Mesothelial cell of epicardium (in vitro differentiated cells): Measurements from ENCODE around the gene SERPINB12. TPM values are rescaled to one million over a fixed set of nuclear protein-coding genes. Genes with fewer than 3 reads are reported as not detected.

Experiments
- DNase-seq, 2 experiments: peaks; one replicate each; pipeline ENCODE4 v3.0.0; 2021; ENCODE audit warnings: low spot score in 2 of 2; ENCODE audit not compliant: unreplicated experiment in 2 of 2
- H3K27ac Mint-ChIP-seq: 2 replicates; pipeline ENCODE4 v1.8.0; 2021; ENCODE audit warnings: mixed read lengths
- H3K27me3 Mint-ChIP-seq: 2 replicates; pipeline ENCODE4 v1.8.0; 2021; ENCODE audit warnings: low read depth, mixed read lengths
- H3K36me3 Mint-ChIP-seq: 2 replicates; pipeline ENCODE4 v1.8.0; 2021; ENCODE audit warnings: mixed read lengths
- H3K4me1 Mint-ChIP-seq: 2 replicates; pipeline ENCODE4 v1.8.0; 2021; ENCODE audit warnings: mixed read lengths
- H3K4me3 Mint-ChIP-seq: 2 replicates; pipeline ENCODE4 v1.8.0; 2021; ENCODE audit warnings: mild to moderate bottlenecking, moderate library complexity, mixed read lengths
- H3K9me3 Mint-ChIP-seq: 2 replicates; pipeline ENCODE4 v1.8.0; 2021; ENCODE audit warnings: mixed read lengths
- CTCF ChIP-seq: fragments of 200-600 bp; sonication (generic); IDR thresholded peaks from one replicate; pipeline ENCODE4 v1.5.0; 2021; ENCODE audit warnings: antibody characterized with exemption; ENCODE audit not compliant: unreplicated experiment
- total RNA-seq: library from RNA; stranded (reverse); gene quantifications from 3 replicates; pipeline ENCODE4 v1.2.1, GENCODE V29; 2021

Gene SERPINB12
- total RNA-seq, 1 donor from 2014 or later, result not detected

- Mint-ChIP-seq H3K4me3 (no peak overlapping the region), H3K9me3 (no peaks in the 10 kb centered on the region), H3K4me1 (no peaks in the 10 kb centered on the region), H3K27me3 (peaks cover 29% of the 10 kb centered on the region), H3K27ac (no peak overlapping the region), H3K36me3 (no peaks in the 10 kb centered on the region)
- TF ChIP-seq CTCF, result no peak
- DNase-seq, result no peak
Observed at GRCh38 chr18:63564021-63564420, 21.9 kb downstream of the SERPINB12 start.

GRCh38 chr18:63564561-63564960, 22.4 kb downstream of the SERPINB12 start:
- no peaks in the 10 kb centered on the region for H3K4me1 Mint-ChIP-seq
- H3K27ac Mint-ChIP-seq, result no peak overlapping the region
- no peak for TF ChIP-seq CTCF

GRCh38 chr18:63567276-63567675, 25.1 kb downstream of the SERPINB12 start:
- Mint-ChIP-seq H3K27ac (no peak overlapping the region), H3K27me3 (peaks cover 25% of the 10 kb centered on the region), H3K9me3 (no peaks in the 10 kb centered on the region), H3K36me3 (no peaks in the 10 kb centered on the region), H3K4me3 (no peak overlapping the region), H3K4me1 (peaks cover 10% of the 10 kb centered on the region)
- TF ChIP-seq CTCF, result no peak
- no peak for DNase-seq

More at GRCh38 chr18:63564561-63564960, 22.4 kb downstream of the SERPINB12 start:
- H3K27me3 Mint-ChIP-seq, result peaks cover 25% of the 10 kb centered on the region
- no peak for DNase-seq
- H3K36me3 Mint-ChIP-seq, result no peaks in the 10 kb centered on the region
- no peaks in the 10 kb centered on the region for H3K9me3 Mint-ChIP-seq
- H3K4me3 Mint-ChIP-seq, result no peak overlapping the region

- H3K4me3 Mint-ChIP-seq, result no peak overlapping the region
- H3K9me3 Mint-ChIP-seq, result no peaks in the 10 kb centered on the region
- H3K36me3 Mint-ChIP-seq, result no peaks in the 10 kb centered on the region
- no peak overlapping the region for H3K27ac Mint-ChIP-seq
- peaks cover 25% of the 10 kb centered on the region for H3K27me3 Mint-ChIP-seq
- H3K4me1 Mint-ChIP-seq, result peaks cover 10% of the 10 kb centered on the region
- no peak for TF ChIP-seq CTCF
- DNase-seq, result no peak
Observed at GRCh38 chr18:63567825-63568224, 25.7 kb downstream of the SERPINB12 start.

- no peaks in the 10 kb centered on the region for H3K9me3 Mint-ChIP-seq
- TF ChIP-seq CTCF, result no peak
- H3K36me3 Mint-ChIP-seq, result no peaks in the 10 kb centered on the region
- H3K27me3 Mint-ChIP-seq, result peaks cover 25% of the 10 kb centered on the region
- DNase-seq, result no peak
- peaks cover 12% of the 10 kb centered on the region for H3K4me1 Mint-ChIP-seq
- no peak overlapping the region for H3K27ac Mint-ChIP-seq
- H3K4me3 Mint-ChIP-seq, result no peak overlapping the region
Observed at GRCh38 chr18:63570721-63571120, 28.6 kb downstream of the SERPINB12 start.

- Mint-ChIP-seq H3K4me3 (no peak overlapping the region), H3K27ac (no peak overlapping the region), H3K4me1 (peaks cover 17% of the 10 kb centered on the region), H3K36me3 (no peaks in the 10 kb centered on the region), H3K27me3 (peaks cover 2% of the 10 kb centered on the region), H3K9me3 (no peaks in the 10 kb centered on the region)
- no peak for DNase-seq
- TF ChIP-seq CTCF, result no peak
Observed at GRCh38 chr18:63575681-63576080, 33.5 kb downstream of the SERPINB12 start.
